Bronchial epithelial cell (primary cell): ENCODE results near the gene ASCC3. TPM values are rescaled to one million over a fixed set of nuclear protein-coding genes. Genes with fewer than 3 reads are reported as not detected.

ENCODE experiments used
- DNase-seq: peaks from one replicate; pipeline ENCODE4 v3.0.0-alpha.2; 2010; ENCODE audit warnings: low read depth
- FAIRE-seq: peaks from 2 replicates; lab custom pipeline; 2011; peaks lifted over from hg19 to GRCh38; lab: Jason Lieb, UNC
- H3K27me3 ChIP-seq: 2 replicates; pipeline ENCODE4 v1.5.1; 2011; ENCODE audit warnings: low read length; ENCODE audit not compliant: control insufficient read depth, insufficient read depth
- H3K36me3 ChIP-seq: 2 replicates; pipeline ENCODE4 v1.5.1; 2011; ENCODE audit warnings: low read length; ENCODE audit not compliant: control insufficient read depth, insufficient read depth
- H3K4me3 ChIP-seq: 2 replicates; pipeline ENCODE4 v1.5.1; 2011; ENCODE audit warnings: mild to moderate bottlenecking, low read depth, low read length, control low read depth
- total RNA-seq: library from RNA; depleted of rRNA; stranded (reverse); fragments of >200 nt; gene quantifications from 2 replicates; pipeline ENCODE4 v1.2.1, GENCODE V29; 2014
- TF ChIP-seq, protein P1 (sequence below): IDR thresholded peaks from 2 replicates; pipeline ENCODE4 v1.5.1; 2011; ENCODE audit warnings: mild to moderate bottlenecking, moderate library complexity, low read length, control low read depth, inconsistent platforms; ENCODE audit not compliant: insufficient read depth, severe bottlenecking

ASCC3 gene
- total RNA-seq, 1 donor from 2014 or later: 52.7 TPM

DNA sequence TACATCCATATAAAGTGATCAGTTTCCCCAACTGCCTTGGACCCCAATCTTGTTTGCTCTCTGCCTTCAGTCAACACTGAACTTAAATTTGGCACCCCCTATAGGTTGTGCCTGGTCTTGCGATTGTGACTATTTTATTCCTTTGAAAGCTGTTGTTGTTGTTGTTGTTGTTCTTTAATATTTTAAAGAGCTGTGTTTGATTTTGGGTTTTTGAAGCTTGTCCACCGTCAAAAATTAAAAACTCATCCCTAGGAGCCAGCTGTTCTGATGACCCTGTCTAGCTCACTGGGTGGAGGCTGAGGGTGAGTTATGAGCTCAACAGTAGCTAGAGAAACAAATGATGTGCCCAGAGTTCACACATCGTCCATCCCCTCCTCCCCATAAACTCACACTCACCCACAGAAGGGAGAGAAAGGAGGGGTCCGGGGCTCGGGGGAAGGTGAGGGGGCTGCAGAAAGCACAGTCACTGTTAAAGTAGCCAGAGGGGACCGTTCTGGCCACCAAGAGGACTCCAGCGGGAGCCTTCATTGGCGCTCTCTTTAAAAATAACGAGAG lies 420.4 kb downstream of the ASCC3 start:
- FAIRE-seq (no peak), DNase-seq (no peak)
- Histone ChIP-seq H3K4me3 (no peak overlapping the region), H3K36me3 (no peaks in the 10 kb centered on the region), H3K27me3 (peaks cover 81% of the 10 kb centered on the region)
- TF ChIP-seq, protein P1, sequence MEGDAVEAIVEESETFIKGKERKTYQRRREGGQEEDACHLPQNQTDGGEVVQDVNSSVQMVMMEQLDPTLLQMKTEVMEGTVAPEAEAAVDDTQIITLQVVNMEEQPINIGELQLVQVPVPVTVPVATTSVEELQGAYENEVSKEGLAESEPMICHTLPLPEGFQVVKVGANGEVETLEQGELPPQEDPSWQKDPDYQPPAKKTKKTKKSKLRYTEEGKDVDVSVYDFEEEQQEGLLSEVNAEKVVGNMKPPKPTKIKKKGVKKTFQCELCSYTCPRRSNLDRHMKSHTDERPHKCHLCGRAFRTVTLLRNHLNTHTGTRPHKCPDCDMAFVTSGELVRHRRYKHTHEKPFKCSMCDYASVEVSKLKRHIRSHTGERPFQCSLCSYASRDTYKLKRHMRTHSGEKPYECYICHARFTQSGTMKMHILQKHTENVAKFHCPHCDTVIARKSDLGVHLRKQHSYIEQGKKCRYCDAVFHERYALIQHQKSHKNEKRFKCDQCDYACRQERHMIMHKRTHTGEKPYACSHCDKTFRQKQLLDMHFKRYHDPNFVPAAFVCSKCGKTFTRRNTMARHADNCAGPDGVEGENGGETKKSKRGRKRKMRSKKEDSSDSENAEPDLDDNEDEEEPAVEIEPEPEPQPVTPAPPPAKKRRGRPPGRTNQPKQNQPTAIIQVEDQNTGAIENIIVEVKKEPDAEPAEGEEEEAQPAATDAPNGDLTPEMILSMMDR: peak; percentile 16

DNA sequence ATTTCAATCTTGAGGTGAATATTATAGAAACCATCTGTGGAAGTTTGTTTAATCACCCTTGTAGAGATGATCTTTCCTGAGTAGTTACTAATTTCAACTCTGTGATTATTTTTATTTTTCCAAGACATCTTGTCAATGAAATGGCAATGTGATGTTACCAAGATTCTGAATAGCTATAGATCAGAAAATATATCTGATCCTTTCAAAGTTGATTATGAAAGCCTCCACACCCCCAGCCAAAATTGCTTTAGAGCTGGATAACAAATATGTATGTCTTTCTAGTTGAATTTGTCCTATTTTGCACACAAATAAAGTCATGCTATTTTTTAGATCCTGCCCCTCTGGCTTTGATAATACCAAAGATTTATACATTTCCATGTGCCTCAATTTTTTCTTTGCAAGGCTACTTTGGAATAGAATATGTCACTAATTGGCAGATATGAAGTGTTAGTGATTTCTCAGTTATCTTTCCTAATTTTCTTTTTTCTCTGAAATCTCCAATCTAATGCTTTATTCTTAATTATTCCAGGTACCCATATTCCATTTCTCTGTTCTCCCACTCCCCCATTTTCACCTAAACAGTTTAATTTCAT lies 421.4 kb downstream of the ASCC3 start:
- FAIRE-seq (no peak), DNase-seq (no peak)
- TF ChIP-seq, protein P1: no peak
- H3K27me3 ChIP-seq: peaks cover 81% of the 10 kb centered on the region
- no peaks in the 10 kb centered on the region for H3K36me3 ChIP-seq
- no peak overlapping the region for H3K4me3 ChIP-seq

DNA sequence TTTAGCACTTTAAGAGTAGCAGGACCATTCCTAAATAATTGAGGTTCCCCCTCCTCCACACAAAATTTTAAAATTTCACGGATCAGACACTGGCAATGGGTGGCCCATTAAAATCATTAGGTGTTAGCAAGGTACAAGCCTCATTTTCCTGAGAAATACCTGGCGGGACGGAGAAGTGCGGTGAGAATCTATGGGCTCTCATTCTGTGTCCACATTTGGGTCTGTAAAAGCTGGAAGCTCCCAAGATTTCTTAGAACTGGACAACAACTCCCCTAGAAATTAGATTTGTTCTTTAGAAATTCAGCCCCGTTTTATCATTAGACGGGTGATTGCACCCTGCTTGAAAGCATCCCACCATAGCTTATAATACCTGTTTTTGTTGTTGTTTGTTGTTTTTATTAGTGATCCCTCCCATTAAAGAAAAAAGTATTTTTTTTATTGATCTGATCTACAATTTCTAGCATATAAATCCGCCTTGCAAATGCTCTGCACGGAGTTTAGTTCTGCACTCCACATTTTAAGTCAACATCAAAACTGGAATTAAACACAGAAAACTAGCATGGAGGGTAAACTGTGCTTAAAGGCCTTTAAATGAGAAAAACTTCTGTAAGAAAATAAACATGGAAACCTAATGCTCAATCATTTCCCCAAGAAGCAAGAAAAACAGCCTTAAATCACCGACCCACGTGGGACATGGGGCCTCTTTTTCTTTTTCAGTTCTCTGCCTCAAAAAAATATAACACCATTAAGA lies 422.1 kb downstream of the ASCC3 start:
- no peak overlapping the region for H3K4me3 ChIP-seq
- TF ChIP-seq, protein P1: no peak
- H3K27me3 ChIP-seq: peaks cover 80% of the 10 kb centered on the region
- no peaks in the 10 kb centered on the region for H3K36me3 ChIP-seq
- FAIRE-seq (no peak), DNase-seq (no peak)
